Kidney epithelial cell (primary cell): ENCODE results near the gene KIAA0408. TPM values are rescaled to one million over a fixed set of nuclear protein-coding genes. Genes with fewer than 3 reads are reported as not detected.

Experiments
- DNase-seq: peaks from one replicate; pipeline ENCODE4 v3.0.0-alpha.2; 2010; ENCODE audit warnings: low read depth
- H3K27me3 ChIP-seq: 2 replicates; pipeline ENCODE4 v1.6.0; 2011; ENCODE audit warnings: low read length; ENCODE audit not compliant: control insufficient read depth, insufficient read depth
- H3K36me3 ChIP-seq: 2 replicates; pipeline ENCODE4 v1.5.1; 2011; ENCODE audit warnings: low read length; ENCODE audit not compliant: control insufficient read depth, insufficient read depth
- H3K4me3 ChIP-seq: 2 replicates; pipeline ENCODE4 v1.5.1; 2011; ENCODE audit warnings: low read depth, mild to moderate bottlenecking, control low read depth, low read length
- total RNA-seq: library from RNA; depleted of rRNA; stranded (reverse); fragments of >200 nt; gene quantifications from 2 replicates; pipeline ENCODE4 v1.2.3, GENCODE V29; 2015
- TF ChIP-seq, protein P1 (sequence below): IDR thresholded peaks from 2 replicates; pipeline ENCODE4 v1.5.1; 2011; ENCODE audit warnings: mild to moderate bottlenecking, moderate library complexity, low read length, control low read depth, inconsistent platforms; ENCODE audit not compliant: insufficient read depth, poor library complexity, severe bottlenecking

The KIAA0408 gene
- 3.6 and 13.5 TPM in 2 replicates for total RNA-seq

GRCh38 chr6:127459231-127459641 is at the start of gene KIAA0408:
TSS of gene KIAA0408 (minus strand) at chr6:127459389. CDS start at chr6:127453981, 5,408 bp downstream.
- TF ChIP-seq, protein P1, sequence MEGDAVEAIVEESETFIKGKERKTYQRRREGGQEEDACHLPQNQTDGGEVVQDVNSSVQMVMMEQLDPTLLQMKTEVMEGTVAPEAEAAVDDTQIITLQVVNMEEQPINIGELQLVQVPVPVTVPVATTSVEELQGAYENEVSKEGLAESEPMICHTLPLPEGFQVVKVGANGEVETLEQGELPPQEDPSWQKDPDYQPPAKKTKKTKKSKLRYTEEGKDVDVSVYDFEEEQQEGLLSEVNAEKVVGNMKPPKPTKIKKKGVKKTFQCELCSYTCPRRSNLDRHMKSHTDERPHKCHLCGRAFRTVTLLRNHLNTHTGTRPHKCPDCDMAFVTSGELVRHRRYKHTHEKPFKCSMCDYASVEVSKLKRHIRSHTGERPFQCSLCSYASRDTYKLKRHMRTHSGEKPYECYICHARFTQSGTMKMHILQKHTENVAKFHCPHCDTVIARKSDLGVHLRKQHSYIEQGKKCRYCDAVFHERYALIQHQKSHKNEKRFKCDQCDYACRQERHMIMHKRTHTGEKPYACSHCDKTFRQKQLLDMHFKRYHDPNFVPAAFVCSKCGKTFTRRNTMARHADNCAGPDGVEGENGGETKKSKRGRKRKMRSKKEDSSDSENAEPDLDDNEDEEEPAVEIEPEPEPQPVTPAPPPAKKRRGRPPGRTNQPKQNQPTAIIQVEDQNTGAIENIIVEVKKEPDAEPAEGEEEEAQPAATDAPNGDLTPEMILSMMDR = no peak
- DNase-seq = no peak
- no peak within 1 kb of the TSS for H3K4me3 ChIP-seq
- H3K36me3 ChIP-seq = no peaks in the 10 kb centered on the region
- H3K27me3 ChIP-seq = no peaks in the 10 kb centered on the region

GRCh38 chr6:127506894-127507293 is 47.7 kb upstream of the KIAA0408 start:
- TF ChIP-seq, protein P1 = no peak
- no peak for DNase-seq
- Histone ChIP-seq H3K27me3 (no peaks in the 10 kb centered on the region), H3K4me3 (no peak overlapping the region), H3K36me3 (peaks cover 1% of the 10 kb centered on the region)

DNA sequence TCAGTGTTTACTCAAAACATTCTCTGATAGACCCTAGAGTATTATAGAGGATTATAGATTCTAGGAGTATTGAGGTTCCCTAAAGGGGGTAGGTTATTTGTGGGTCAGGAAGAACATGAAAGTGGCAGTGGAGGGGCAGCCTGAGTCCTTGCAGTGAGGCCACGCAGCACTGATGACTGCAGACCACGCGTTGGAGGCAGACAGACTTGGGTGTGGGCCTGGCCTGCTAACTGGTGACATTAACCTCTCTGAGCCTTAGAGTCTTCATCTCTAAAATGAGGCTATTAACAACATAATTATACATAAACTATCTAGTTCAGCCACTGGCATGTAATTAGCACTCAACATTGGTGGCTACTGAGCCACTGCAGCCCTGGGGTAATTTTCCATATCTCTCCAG is 43.8 kb upstream of the KIAA0408 start:
- Histone ChIP-seq H3K4me3 (no peak overlapping the region), H3K36me3 (peaks cover 3% of the 10 kb centered on the region), H3K27me3 (no peaks in the 10 kb centered on the region)
- DNase-seq = no peak
- TF ChIP-seq, protein P1 = no peak

DNA sequence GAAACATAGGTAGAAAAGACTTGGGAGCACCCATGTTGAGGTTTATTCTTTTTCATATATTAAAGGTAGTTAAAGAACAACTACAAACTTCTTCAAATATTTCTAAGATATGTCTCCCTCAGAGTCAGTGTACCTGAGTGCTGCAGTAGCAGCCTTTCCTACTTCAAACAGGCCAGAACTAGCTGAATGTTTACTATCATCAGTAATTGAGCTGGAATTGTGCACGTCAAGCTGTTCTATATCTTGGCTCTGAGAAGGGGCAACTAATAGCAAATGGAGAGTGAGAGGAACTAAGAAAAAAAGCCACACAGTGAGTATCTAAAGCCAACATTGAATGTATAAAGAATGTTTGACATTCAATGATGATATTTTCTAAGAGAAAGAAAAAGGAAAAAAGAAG is 38.2 kb upstream of the KIAA0408 start:
- Histone ChIP-seq H3K36me3 (peaks cover 1% of the 10 kb centered on the region), H3K27me3 (no peaks in the 10 kb centered on the region), H3K4me3 (no peak overlapping the region)
- TF ChIP-seq, protein P1 = no peak
- DNase-seq = no peak

DNA sequence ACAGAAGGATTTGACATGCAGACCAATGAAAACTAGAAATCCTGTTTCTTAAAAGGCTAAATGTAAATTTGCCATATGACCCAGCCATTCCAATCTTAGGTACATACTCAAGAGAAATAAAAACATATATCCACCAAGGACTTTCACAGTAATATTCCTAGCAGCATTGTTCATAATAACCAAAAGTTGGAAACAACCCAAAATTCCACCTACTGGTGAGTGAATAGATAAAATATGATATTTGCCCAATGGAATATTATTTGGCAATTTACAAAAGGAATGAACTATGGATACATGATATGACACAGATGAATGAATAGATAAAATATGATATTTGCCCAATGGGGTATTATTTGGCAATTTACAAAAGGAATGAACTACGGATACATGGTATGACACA is 37.3 kb upstream of the KIAA0408 start:
- Histone ChIP-seq H3K27me3 (no peaks in the 10 kb centered on the region), H3K36me3 (peaks cover 1% of the 10 kb centered on the region), H3K4me3 (no peak overlapping the region)
- TF ChIP-seq, protein P1 = no peak
- DNase-seq = no peak

GRCh38 chr6:127494240-127494767 is 35.1 kb upstream of the KIAA0408 start:
- H3K27me3 ChIP-seq = no peaks in the 10 kb centered on the region
- TF ChIP-seq, protein P1 = no peak
- no peaks in the 10 kb centered on the region for H3K36me3 ChIP-seq
- DNase-seq = no peak
- no peak overlapping the region for H3K4me3 ChIP-seq
